Stimulated activated CD4-positive, alpha-beta T cell treated with anti-CD3 and anti-CD28 coated beads, Interleukin-12 subunit alpha, Interleukin-12 subunit beta, amount 100 ng/mL, for 48 hours (primary cell): Measurements from ENCODE around the gene GNB3.

ENCODE experiments used
- DNase-seq, 3 donors: peaks; one replicate each; pipeline ENCODE4 v3.0.0-alpha.2; 2020; ENCODE audit warnings: low read depth in 2 of 3, low spot score in 1 of 3

The GNB3 gene

GRCh38 chr12:6823182-6824084 lies 17.3 kb upstream of the GNB3 start:
- DNase-seq, result no peak

DNA sequence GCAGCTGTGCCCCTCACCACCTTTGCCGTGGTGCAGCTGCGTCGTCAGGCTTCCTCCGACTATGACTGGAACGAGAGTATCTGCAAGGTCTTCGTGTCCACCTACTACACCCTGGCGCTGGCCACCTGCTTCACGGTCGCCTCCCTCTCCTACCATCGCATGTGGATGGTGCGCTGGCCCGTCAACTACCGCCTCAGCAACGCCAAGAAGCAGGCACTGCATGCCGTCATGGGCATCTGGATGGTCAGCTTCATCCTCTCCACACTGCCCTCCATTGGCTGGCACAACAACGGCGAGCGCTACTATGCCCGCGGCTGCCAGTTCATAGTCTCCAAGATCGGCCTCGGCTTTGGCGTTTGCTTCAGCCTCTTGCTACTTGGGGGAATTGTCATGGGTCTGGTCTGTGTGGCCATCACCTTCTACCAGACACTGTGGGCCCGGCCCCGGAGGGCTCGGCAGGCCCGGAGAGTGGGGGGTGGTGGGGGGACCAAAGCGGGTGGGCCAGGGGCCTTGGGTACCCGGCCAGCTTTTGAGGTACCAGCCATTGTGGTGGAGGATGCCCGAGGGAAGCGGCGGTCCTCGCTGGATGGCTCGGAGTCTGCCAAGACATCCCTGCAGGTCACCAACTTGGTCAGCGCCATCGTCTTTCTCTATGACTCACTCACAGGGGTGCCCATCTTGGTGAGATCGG lies 16.5 kb upstream of the GNB3 start:
- DNase-seq, result no peak

GRCh38 chr12:6824901-6825381 lies 15.8 kb upstream of the GNB3 start:
- DNase-seq, result no peak

DNA sequence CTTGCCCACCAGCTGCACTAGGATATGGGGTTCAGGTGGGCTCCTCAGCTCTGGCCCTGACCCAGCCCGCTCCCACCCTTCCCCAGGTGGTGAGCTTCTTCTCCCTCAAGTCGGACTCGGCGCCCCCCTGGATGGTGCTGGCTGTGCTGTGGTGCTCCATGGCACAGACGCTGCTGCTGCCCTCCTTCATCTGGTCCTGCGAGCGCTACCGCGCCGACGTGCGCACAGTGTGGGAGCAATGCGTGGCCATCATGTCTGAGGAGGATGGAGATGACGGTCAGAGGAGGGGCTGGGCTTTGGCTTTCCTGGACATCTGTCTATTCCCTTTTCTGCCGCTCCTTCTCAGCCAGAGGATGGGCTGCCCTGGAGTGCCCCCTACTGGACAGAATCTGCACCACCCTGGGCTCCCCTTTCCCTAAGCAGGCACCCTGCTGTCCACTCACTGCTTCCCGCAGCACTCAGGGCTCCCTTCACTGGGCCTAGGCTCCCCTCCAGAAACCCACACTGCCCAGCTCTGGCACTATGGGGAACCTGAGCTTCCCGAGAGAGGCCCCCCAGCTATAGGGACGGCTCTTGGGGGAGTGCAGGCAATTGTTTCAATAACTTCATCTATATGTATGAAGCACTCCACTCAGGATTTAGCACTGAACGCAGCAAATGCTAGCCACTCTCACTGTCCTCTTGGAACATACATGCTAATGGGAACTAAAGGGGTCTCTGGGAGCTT lies 15.2 kb upstream of the GNB3 start:
- peak; percentile 74 to 92 (median 79) for DNase-seq

DNA sequence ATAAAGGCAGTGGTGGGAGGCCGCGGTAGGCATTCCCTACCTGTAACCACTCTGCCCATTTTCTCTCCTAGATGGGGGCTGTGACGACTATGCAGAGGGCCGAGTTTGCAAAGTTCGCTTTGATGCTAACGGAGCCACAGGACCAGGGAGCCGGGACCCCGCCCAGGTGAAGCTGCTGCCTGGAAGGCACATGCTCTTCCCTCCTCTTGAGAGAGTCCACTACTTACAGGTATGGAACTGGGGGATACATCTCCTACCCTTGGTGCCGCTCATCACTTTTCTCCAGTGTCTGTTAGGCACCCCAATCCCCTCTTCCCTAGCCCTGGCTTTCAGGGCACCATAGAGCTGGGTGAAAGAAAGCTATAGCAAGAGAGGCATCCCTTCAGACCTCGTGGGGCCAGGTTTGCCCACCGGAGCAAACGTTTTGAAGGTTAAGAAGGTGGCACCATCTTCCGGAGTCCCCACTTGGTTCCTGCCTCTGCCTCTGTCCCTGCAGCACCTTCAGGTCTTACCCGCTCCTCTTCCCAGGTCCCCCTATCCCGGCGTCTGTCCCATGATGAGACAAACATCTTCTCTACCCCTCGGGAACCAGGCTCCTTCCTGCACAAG lies 14.5 kb upstream of the GNB3 start:
- DNase-seq, result no peak

- no peak for DNase-seq
Observed at GRCh38 chr12:6826734-6827436, 13.8 kb upstream of the GNB3 start.

DNA sequence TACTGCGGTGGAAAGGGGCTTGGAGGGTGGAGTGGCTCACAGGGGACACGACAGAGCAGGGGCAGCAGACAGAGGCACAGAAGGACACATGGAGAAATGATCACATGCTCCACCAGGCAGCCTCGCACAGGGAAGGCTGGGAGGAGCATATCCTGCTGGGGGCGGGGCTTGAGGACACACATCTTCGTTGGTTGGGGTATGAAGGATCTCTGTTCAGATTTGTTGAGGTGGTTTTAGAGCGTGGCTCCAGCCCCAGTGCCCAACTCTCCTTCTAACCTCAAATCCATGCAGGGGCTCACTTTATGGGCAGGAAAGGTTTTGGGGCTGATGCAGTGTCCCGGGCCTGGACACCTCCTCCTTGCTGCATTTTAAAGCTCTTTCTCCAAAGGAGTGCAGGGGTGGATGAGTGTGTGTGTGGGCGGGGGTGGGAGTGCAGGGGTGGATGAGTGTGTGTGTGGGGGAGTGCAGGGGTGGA lies 13.3 kb upstream of the GNB3 start:
- peak in 2 of 3 donors; percentile 51 to 63 for DNase-seq

GRCh38 chr12:6827982-6828780 lies 12.5 kb upstream of the GNB3 start, which contains the start of gene P3H3:
Gene P3H3 (plus strand): TSS chr12:6828407. CDS start chr12:6828441, 34 bp downstream.
- no peak for DNase-seq

- DNase-seq, result no peak
Observed at GRCh38 chr12:6828781-6829535, 11.8 kb upstream of the GNB3 start.

GRCh38 chr12:6829536-6830220 lies 11.0 kb upstream of the GNB3 start:
- no peak for DNase-seq

DNA sequence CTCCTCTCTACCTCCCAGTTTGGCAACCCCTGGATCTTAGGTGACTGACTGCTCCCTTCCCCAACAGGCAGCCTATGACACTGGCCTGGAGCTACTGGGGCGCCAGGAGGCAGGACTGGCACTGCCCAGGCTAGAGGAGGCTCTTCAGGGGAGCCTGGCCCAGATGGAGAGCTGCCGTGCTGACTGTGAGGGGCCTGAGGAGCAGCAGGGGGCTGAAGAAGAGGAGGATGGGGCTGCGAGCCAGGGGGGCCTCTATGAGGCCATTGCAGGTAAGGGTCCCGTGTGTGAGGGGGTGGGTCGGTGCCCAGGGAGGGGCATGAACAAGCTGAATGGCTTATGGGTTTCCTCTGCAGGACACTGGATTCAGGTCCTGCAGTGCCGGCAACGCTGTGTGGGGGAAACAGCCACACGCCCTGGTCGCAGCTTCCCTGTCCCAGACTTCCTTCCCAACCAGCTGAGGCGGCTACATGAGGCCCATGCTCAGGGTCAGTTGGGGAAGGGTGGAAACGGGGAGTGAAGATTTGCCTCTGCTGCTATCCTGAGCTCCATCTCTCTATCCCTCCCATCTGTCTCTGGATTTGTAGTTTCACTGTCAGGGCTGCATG lies 10.3 kb upstream of the GNB3 start:
- no peak for DNase-seq

DNA sequence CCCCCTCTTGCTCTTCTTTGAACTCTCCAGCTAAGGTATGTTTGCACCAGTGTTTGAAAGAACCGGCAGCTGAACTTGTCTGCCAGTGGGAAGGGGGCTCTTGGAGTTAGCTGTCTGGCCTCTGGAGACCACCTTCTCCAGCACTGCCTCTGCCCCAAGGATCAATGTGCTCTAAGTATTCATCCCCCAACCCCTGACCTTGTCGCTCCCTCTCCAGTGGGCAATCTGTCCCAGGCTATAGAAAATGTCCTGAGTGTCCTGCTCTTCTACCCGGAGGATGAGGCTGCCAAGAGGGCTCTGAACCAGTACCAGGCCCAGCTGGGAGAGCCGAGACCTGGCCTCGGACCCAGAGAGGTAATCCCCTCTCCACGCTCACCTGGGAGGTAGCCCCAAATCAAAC lies 9.7 kb upstream of the GNB3 start:
- DNase-seq, result no peak

DNA sequence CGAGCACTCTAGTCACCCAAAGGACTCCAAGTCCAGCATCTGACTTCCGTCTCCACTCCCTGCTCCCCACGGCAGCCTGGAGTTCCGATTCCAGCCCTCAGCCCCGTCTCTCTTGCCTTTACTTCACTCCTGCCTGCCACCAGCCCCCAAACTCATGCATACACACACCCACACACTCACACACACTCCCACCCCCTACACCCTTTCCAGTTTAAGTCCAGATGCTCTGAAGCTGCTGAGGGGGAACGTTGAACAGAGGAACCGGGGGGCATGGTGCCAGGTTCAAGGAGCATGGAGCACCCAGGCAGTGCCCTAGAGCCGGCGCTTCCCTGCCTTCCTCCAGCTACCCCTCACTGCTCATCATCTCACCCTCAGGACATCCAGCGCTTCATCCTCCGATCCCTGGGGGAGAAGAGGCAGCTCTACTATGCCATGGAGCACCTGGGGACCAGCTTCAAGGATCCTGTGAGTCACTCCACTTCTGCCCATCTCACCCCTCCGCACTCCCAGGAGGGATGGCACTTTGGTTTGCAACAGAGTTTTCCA lies 9.2 kb upstream of the GNB3 start:
- DNase-seq, result no peak

DNA sequence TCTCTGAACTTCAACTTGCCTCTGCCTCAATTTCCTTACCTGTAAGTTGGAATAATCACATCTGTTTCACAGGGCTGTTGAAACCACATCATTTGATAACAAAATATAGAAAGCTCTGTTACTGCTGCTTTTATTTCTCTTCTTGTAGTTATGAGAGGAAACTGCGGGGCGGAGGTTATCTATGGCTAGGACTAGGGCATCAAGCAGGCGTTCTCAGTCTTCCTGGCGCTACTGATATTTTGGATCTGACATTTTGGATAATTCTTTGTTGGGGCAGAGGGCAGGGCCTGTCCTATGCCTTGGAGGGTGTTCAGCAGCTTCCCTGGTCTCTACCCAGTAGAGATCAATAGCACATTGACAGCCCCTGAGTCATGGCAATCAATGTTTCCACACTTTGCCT lies 8.6 kb upstream of the GNB3 start:
- DNase-seq, result no peak

GRCh38 chr12:6833189-6833890 lies 7.4 kb upstream of the GNB3 start:
- DNase-seq, result no peak

- DNase-seq, result no peak
Observed at GRCh38 chr12:6834254-6834653, 6.5 kb upstream of the GNB3 start.

DNA sequence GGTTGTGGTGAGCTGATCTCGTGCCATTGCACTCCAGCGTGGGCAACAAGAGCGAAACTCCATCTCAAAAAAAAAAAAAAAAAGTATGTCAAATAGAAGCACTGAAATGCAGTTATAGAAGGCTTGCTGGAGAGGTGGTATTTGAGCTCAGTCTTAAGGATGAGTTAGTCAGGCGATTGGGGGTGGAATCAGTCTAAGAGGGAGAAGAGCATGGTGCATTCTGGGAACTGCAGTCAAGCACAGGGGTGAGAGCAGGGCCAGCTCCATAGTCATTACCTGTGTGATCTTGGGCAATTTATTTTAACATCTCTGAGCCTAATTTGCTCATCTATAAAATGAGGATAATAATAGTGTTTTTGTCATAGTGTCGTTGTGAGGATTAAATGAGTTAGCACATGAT lies 5.9 kb upstream of the GNB3 start:
- no peak for DNase-seq
